HUES48 (cell line): ENCODE data around the gene SPDYE4.

Experiments
- H3K27ac ChIP-seq: one replicate; pipeline ENCODE4 v1.7.0; 2013; ENCODE audit warnings: low read depth, low read length, inconsistent platforms
- H3K27me3 ChIP-seq: 2 replicates; pipeline ENCODE4 v1.6.1; 2013; ENCODE audit warnings: mild to moderate bottlenecking, low read length; ENCODE audit not compliant: control insufficient read depth, insufficient read depth
- H3K36me3 ChIP-seq: 2 replicates; pipeline ENCODE4 v1.6.1; 2013; ENCODE audit warnings: low read length; ENCODE audit not compliant: control insufficient read depth, insufficient read depth
- H3K4me1 ChIP-seq: 2 replicates; pipeline ENCODE4 v1.6.1; 2013; ENCODE audit warnings: mild to moderate bottlenecking, low read length; ENCODE audit not compliant: control insufficient read depth, insufficient read depth
- H3K4me3 ChIP-seq: 2 replicates; pipeline ENCODE4 v1.5.1; 2013; ENCODE audit warnings: mild to moderate bottlenecking, low read depth, low read length
- H3K9ac ChIP-seq: 2 replicates; pipeline ENCODE4 v1.6.1; 2013; ENCODE audit warnings: mild to moderate bottlenecking, low read depth, low read length, moderate library complexity
- H3K9me3 ChIP-seq: 2 replicates; pipeline ENCODE4 v1.6.1; 2013; ENCODE audit warnings: low read length; ENCODE audit not compliant: control insufficient read depth, insufficient read depth

Gene SPDYE4

DNA sequence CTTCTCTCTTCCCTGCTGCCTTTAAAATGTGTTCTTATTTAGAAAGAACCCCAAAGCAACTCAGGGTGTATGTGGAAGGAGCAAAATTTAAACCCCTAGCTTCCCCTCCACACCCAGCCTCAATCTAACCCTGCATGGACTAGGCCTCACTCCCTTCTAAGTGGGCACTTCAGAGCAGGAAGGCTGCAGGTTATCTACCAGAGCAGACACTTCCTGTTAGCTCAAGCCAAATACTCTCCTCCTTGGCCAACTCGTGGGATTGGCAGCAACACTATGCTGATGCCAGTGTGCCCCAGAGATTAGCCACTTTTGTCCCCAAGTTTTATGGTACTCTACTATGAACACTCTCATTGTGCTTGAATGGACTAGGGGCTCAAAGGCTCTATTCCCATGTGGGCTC is 49.3 kb downstream of the SPDYE4 start:
- Histone ChIP-seq H3K36me3 (no peaks in the 10 kb centered on the region), H3K9ac (no peak overlapping the region), H3K27ac (no peak overlapping the region), H3K9me3 (no peaks in the 10 kb centered on the region), H3K4me1 (no peaks in the 10 kb centered on the region), H3K27me3 (no peaks in the 10 kb centered on the region), H3K4me3 (no peak overlapping the region)

DNA sequence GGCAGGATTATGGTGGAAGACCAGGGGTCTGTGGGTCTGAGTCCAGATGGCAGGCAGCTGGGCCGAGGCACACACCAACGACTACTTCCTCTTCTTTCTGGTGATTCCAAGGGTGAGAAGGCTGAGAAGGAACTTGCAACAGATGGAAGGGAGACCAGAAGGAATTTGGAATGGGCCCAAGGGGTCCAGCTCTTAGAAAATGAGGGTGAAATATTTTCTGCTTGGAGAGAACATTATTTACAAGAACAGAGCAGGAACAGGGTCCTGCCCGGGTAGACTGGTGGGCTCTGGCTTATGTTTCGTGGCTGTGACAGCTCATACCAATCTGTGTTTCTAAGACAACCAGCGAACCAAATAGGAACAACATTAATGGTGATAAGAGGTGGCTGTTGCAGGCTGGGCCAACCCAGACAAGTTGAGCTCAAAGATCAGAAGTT is 50.3 kb downstream of the SPDYE4 start:
- H3K36me3 ChIP-seq = no peaks in the 10 kb centered on the region
- H3K4me1 ChIP-seq = no peaks in the 10 kb centered on the region
- H3K4me3 ChIP-seq = no peak overlapping the region
- no peaks in the 10 kb centered on the region for H3K9me3 ChIP-seq
- no peaks in the 10 kb centered on the region for H3K27me3 ChIP-seq
- no peak overlapping the region for H3K27ac ChIP-seq
- no peak overlapping the region for H3K9ac ChIP-seq

DNA sequence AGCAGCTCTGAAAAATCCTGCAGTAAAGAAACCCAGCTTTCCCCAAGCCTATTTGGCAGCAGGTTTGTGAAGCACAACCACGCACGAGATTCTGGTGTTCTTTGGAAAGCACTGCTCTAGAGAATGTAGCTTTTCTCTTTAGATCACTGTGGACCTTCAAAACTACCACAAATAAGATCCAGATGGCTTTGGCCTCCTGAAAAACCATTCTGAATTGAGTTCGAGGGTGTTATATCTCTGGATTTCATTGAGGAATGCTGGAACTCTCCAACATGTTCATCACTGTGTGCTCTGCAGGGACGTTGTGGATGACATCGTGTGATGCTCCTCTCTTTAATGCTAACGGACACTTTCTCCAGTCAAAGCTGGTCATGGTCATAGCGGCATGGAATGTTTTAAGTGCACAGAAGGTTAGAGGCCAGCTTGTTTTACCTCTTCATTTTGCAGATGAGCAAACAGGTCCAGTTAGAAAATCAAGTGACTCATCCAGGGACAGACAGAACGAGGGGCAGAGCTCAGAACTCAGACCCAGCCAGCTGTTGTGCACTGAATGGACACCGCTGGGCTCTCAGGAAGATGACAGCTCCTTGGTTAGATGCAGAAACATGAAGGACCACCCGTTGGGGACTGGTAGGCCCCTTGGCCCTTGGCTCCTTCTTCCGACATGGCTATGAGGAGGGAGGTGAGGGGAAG is 50.9 kb downstream of the SPDYE4 start:
- no peak overlapping the region for H3K9ac ChIP-seq
- H3K4me3 ChIP-seq = no peak overlapping the region
- no peaks in the 10 kb centered on the region for H3K27me3 ChIP-seq
- H3K27ac ChIP-seq = no peak overlapping the region
- H3K4me1 ChIP-seq = no peaks in the 10 kb centered on the region
- no peaks in the 10 kb centered on the region for H3K36me3 ChIP-seq
- H3K9me3 ChIP-seq = no peaks in the 10 kb centered on the region

DNA sequence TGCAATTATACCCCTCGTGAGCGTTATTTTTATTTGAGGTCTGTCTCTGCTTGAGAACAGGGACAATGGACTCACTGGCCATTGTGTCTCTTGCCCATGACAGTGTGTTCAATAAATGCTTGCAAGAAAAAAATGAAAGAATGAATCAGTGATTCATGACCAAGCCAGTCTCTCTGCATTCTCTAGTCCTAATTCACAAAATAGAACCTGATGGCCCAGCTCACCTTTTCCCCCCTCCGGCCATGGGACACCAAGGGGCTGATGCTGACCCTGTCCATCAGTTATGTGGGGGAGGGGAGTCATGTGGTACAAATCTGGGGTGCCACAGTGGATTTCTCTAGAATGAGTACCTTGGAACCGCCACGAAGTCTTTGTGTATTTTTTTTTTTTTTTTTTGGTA is 51.9 kb downstream of the SPDYE4 start:
- no peak overlapping the region for H3K9ac ChIP-seq
- H3K9me3 ChIP-seq = no peaks in the 10 kb centered on the region
- H3K27me3 ChIP-seq = no peaks in the 10 kb centered on the region
- H3K36me3 ChIP-seq = no peaks in the 10 kb centered on the region
- no peak overlapping the region for H3K27ac ChIP-seq
- H3K4me3 ChIP-seq = no peak overlapping the region
- no peaks in the 10 kb centered on the region for H3K4me1 ChIP-seq

DNA sequence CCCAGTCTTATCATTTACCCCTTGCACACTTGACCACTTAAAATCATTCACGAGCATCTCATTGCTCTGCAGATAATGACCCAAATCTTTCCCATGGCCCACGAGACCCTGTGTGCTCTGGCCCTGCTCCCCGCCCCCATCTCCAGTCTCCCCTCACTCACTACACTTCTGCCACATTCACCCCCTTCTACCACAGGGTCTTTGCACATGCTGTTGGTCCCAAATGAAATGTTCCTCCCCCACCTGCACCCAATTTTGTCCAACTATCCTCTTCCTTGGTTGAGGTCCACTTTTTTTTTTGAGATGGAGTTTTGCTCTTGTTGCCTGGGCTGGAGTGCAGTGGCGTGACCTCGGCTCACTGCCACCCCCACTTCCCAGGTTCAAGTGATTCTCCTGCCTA is 52.9 kb downstream of the SPDYE4 start:
- no peak overlapping the region for H3K4me3 ChIP-seq
- no peaks in the 10 kb centered on the region for H3K27me3 ChIP-seq
- no peaks in the 10 kb centered on the region for H3K9me3 ChIP-seq
- no peaks in the 10 kb centered on the region for H3K36me3 ChIP-seq
- no peak overlapping the region for H3K9ac ChIP-seq
- no peak overlapping the region for H3K27ac ChIP-seq
- H3K4me1 ChIP-seq = no peaks in the 10 kb centered on the region

DNA sequence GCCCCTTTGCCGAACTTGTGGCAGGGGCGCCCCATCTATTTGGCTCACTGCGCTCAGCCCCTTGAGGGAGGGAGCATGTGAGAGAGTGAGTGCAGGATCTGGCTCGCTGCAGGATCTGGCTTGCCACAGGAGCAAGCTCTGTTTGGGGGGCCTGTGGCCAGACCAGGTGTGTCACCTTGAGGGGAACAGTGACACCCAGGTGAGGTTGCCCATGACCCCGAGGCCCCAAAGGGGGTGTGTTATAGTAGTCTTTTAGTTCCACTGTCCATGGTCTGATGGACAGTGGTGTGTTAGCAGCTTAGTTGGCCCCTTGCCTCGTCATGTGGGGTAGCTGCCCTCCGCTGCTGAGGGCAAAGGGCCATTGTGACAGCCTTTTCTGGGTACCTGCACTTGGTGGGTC is 55.3 kb downstream of the SPDYE4 start:
- Histone ChIP-seq H3K4me3 (no peak overlapping the region), H3K27ac (no peak overlapping the region), H3K9me3 (no peaks in the 10 kb centered on the region), H3K27me3 (no peaks in the 10 kb centered on the region), H3K36me3 (no peaks in the 10 kb centered on the region), H3K4me1 (peaks cover 4% of the 10 kb centered on the region), H3K9ac (no peak overlapping the region)

DNA sequence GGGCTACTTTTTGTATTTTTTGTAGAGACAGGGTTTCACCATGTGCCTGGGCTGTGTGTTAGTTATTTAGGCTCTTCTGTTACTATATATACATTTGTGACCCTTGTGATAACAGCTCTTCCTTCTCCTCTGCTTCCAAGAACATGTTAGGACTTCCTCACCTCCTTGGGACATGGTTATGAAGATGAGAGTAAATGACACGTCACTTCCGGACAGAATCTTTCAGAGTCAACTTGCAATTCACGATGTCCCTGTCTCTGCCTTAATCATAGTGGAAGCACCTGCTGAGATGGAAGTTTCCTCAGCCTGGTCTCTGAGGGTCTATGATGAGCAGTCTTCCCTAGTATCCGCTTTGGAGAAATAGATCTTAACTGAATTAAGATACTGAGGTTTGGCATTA is 56.6 kb downstream of the SPDYE4 start:
- Histone ChIP-seq H3K27ac (no peak overlapping the region), H3K9ac (no peak overlapping the region), H3K36me3 (no peaks in the 10 kb centered on the region), H3K9me3 (no peaks in the 10 kb centered on the region), H3K27me3 (no peaks in the 10 kb centered on the region), H3K4me3 (no peak overlapping the region), H3K4me1 (peaks cover 17% of the 10 kb centered on the region)

DNA sequence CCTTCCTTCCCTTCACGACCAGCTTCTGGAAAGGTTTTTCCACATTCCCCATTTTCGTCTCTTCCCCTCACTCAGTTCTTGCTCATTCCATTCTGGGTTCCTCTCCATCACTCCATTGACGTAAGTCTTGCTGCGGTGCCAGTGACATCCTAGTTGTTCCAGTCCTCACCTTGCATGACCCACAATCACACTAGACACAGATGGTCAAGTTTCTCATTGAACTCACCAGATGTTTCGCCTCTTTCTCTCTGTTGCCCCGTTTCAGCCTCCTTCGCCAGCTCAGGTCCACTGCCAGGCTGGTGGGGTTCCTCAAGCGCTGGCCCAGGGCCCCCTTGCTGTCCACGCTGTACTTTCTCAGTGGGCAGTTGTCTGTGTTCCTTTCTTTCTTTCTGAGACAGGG is 57.1 kb downstream of the SPDYE4 start:
- H3K4me3 ChIP-seq = no peak overlapping the region
- no peak overlapping the region for H3K27ac ChIP-seq
- no peak overlapping the region for H3K9ac ChIP-seq
- no peaks in the 10 kb centered on the region for H3K36me3 ChIP-seq
- H3K9me3 ChIP-seq = no peaks in the 10 kb centered on the region
- no peaks in the 10 kb centered on the region for H3K27me3 ChIP-seq
- H3K4me1 ChIP-seq = peaks cover 20% of the 10 kb centered on the region
